Liver (tissue), 9 donors: ENCODE data around the gene PLCG2. TPM values are rescaled to one million over a fixed set of nuclear protein-coding genes. Genes with fewer than 3 reads are reported as not detected.

Source experiments
- DNase-seq: peaks from one replicate; pipeline ENCODE4 v3.0.0-alpha.2; 2017; ENCODE audit warnings: low spot score
- H3K27ac ChIP-seq, 2 donors: one replicate each; pipeline ENCODE4 v1.7.0; 2013; ENCODE audit warnings: inconsistent platforms in 2 of 2, low read length in 2 of 2, control low read depth in 1 of 2, low read depth in 1 of 2, mild to moderate bottlenecking in 1 of 2
- H3K27me3 ChIP-seq, 4 donors: one replicate each; pipeline versions ENCODE4 v1.6.1 to v1.7.0; 2013; ENCODE audit warnings: low read length in 3 of 4, inconsistent platforms in 1 of 4, mild to moderate bottlenecking in 1 of 4, moderate library complexity in 1 of 4; ENCODE audit not compliant: control insufficient read depth in 4 of 4, insufficient read depth in 4 of 4
- H3K36me3 ChIP-seq, 4 donors: one replicate each; pipeline versions ENCODE4 v1.6.1 to v1.7.0; 2013; ENCODE audit warnings: low read length in 3 of 4, mild to moderate bottlenecking in 3 of 4, low read depth in 1 of 4, moderate library complexity in 1 of 4; ENCODE audit not compliant: control insufficient read depth in 4 of 4, insufficient read depth in 3 of 4
- H3K4me1 ChIP-seq, 4 donors: one replicate each; pipeline versions ENCODE4 v1.6.1 to v1.7.0; 2013; ENCODE audit warnings: low read length in 3 of 4, mild to moderate bottlenecking in 3 of 4, moderate library complexity in 1 of 4; ENCODE audit not compliant: control insufficient read depth in 4 of 4, insufficient read depth in 4 of 4
- H3K4me3 ChIP-seq, 3 donors: one replicate each; pipeline versions ENCODE4 v1.6.1 to v1.7.0; 2013; ENCODE audit warnings: low read length in 3 of 3, control low read depth in 1 of 3, low read depth in 1 of 3, mild to moderate bottlenecking in 1 of 3
- H3K9ac ChIP-seq, 2 donors: one replicate each; pipeline ENCODE4 v1.7.0; 2013; ENCODE audit warnings: low read length in 2 of 2, mild to moderate bottlenecking in 2 of 2, moderate library complexity in 2 of 2, control low read depth in 1 of 2, low read depth in 1 of 2
- H3K9me3 ChIP-seq, 4 donors: one replicate each; pipeline versions ENCODE4 v1.6.1 to v1.7.0; 2013; ENCODE audit warnings: low read length in 3 of 4; ENCODE audit not compliant: control insufficient read depth in 4 of 4
- EGR1 ChIP-seq, 2 donors: IDR thresholded peaks; 2 replicates each; pipeline ENCODE4 v1.6.1; 2016 to 2018; ENCODE audit warnings: antibody characterized with exemption in 2 of 2, low read depth in 2 of 2
- FOXA1 ChIP-seq: IDR thresholded peaks from 2 replicates; pipeline ENCODE4 v1.6.1; 2016; ENCODE audit warnings: antibody characterized with exemption
- FOXA2 ChIP-seq: IDR thresholded peaks from 2 replicates; pipeline ENCODE4 v1.6.1; 2016; ENCODE audit warnings: antibody characterized with exemption
- GABPA ChIP-seq, 2 donors: IDR thresholded peaks in 1 of 2; conservative IDR thresholded peaks in 1 of 2; 2 replicates each; pipeline ENCODE4 v1.6.1; 2016; ENCODE audit warnings: antibody characterized with exemption in 2 of 2, mild to moderate bottlenecking in 1 of 2, moderate library complexity in 1 of 2
- HNF4A ChIP-seq, 2 donors: conservative IDR thresholded peaks; 2 replicates each; pipeline ENCODE4 v1.6.1; 2016; ENCODE audit warnings: antibody characterized with exemption in 2 of 2, mild to moderate bottlenecking in 2 of 2
- HNF4G ChIP-seq: IDR thresholded peaks from 2 replicates; pipeline ENCODE4 v1.6.1; 2016; ENCODE audit warnings: antibody characterized with exemption
- JUND ChIP-seq, 2 donors: IDR thresholded peaks; 2 replicates each; pipeline ENCODE4 v1.6.1; 2016; ENCODE audit warnings: antibody characterized with exemption in 2 of 2
- RAD21 ChIP-seq, 2 donors: IDR thresholded peaks; 2 replicates each; pipeline ENCODE4 v1.6.1; 2016; ENCODE audit warnings: antibody characterized with exemption in 2 of 2, mild to moderate bottlenecking in 2 of 2
- RXRA ChIP-seq, 2 donors: IDR thresholded peaks; 2 replicates each; pipeline ENCODE4 v1.6.1; 2017 to 2018; ENCODE audit warnings: antibody characterized with exemption in 2 of 2, mild to moderate bottlenecking in 1 of 2
- SP1 ChIP-seq: IDR thresholded peaks from 2 replicates; pipeline ENCODE4 v1.6.1; 2018; ENCODE audit warnings: antibody characterized with exemption, mild to moderate bottlenecking
- TAF1 ChIP-seq: conservative IDR thresholded peaks from 2 replicates; pipeline ENCODE4 v1.6.1; 2016; ENCODE audit warnings: antibody characterized with exemption, mild to moderate bottlenecking
- YY1 ChIP-seq: IDR thresholded peaks from 2 replicates; pipeline ENCODE4 v1.6.1; 2016; ENCODE audit warnings: antibody characterized with exemption, mild to moderate bottlenecking
- WGBS: extraction: QIAGEN DNeasy Blood & Tissue Kit; methylation state at CpG from one replicate; pipeline ENCODE4 v1.1.7; 2013; 5-methylcytosine and 5-hydroxymethylcytosine counted together
- polyA plus RNA-seq, 2 donors: library from polyadenylated mRNA; stranded (reverse) in 1 of 2; unstranded in 1 of 2; fragments of 200-250 nt in 1 of 2; fragments of >200 nt in 1 of 2; fragmentation: Nextera tagmentation in 1 of 2; extraction: Ambion mirVana in 1 of 2; gene quantifications; one replicate each; pipeline versions ENCODE4 v1.2.1 to v1.2.3, GENCODE V29; 2013 to 2015
- total RNA-seq, 2 donors: library from RNA; depleted of rRNA; stranded (reverse); fragments of >200 nt; gene quantifications; one replicate each; pipeline ENCODE4 v1.2.3, GENCODE V29; 2014
- TF ChIP-seq, protein P1 (sequence below): IDR thresholded peaks from 2 replicates; pipeline ENCODE4 v1.6.1; 2016; ENCODE audit warnings: antibody characterized with exemption
- TF ChIP-seq, protein P2 (sequence below): fragments of 150-350 bp; IDR thresholded peaks from 2 replicates; pipeline ENCODE4 v1.5.1; 2017; ENCODE audit warnings: improper control_type of control experiment, low read depth, low read length; ENCODE audit not compliant: missing input control
- TF ChIP-seq, protein P3 (sequence below): IDR thresholded peaks from 2 replicates; pipeline ENCODE4 v1.6.1; 2016; ENCODE audit warnings: antibody characterized with exemption, mild to moderate bottlenecking
- donor health status: healthy.
- donor health status: healthy.
- donor health status: healthy.
- donor health status: healthy.
- donor health status: healthy.

Gene PLCG2
- total and polyA plus RNA-seq, 4 donors, result 7.1 to 21.6 (median 15.8) TPM

DNA sequence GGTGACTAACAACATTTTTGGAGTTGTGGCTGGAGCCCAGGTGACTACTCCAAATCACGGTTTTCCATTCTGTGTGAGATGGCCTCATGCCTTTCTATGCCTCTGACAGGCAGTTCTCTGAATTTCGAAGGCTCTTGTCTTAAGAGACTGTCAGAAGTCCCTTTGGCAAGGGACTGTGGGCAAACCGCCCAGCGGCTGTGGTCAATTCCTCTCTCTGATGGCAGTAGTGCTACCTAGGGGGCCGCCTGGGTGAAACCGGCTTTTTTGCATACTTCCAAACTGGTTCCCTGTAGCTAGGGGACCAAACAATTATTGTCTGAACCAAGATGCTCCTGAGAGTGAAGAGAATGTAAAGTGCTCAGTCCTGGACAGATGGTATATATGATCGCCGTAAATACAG is 145.9 kb downstream of the PLCG2 start:
- H3K4me3 ChIP-seq, result no peak overlapping the region
- H3K27me3 ChIP-seq, result no peaks in the 10 kb centered on the region
- no peaks in the 10 kb centered on the region for H3K9me3 ChIP-seq
- TF ChIP-seq, protein P1, sequence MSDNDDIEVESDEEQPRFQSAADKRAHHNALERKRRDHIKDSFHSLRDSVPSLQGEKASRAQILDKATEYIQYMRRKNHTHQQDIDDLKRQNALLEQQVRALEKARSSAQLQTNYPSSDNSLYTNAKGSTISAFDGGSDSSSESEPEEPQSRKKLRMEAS, result no peak
- no peak for TF ChIP-seq JUND (IDR thresholded peaks at IDR 0.05)
- TF ChIP-seq RXRA (IDR thresholded peaks at IDR 0.05), result no peak
- TF ChIP-seq EGR1 (IDR thresholded peaks at IDR 0.05; ENCODE audit: low read depth in 2 of 2), result no peak
- TF ChIP-seq FOXA1, result no peak
- TF ChIP-seq GABPA (IDR thresholded peaks at IDR 0.05 in 1 of 2, conservative IDR thresholded peaks at IDR 0.05 in 1 of 2), result no peak
- no peak for TF ChIP-seq RAD21 (IDR thresholded peaks at IDR 0.05)
- TF ChIP-seq FOXA2, result no peak
- no peak for DNase-seq
- H3K4me1 ChIP-seq, result no peaks in the 10 kb centered on the region
- H3K9ac ChIP-seq, result no peak overlapping the region
- no peak overlapping the region for H3K27ac ChIP-seq
- 91% methylated on average over 8 of the region's 8 CpGs for WGBS
- peaks cover 6 to 55% (median 45%) of the 10 kb centered on the region in 4 donors for H3K36me3 ChIP-seq

DNA sequence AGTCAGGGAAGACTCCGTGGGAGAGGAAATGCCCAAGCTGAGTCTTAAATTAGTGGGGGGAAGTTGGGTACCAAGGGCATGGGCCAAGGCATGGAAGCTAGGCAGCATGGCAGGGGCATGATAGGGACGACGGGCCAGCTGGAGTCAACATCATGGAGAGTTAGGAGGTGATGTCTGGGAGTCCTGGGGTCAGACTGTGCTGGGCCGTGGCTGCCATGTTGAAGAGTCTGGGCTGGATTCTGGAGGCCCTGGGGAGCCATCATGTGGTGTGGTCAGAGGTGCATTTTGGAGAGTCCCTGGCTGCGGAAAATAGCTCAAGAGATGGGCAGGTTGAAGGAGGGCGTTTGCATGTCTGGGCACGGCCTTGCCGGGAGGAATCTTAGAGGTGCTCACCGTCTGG is 146.9 kb downstream of the PLCG2 start:
- Histone ChIP-seq H3K9me3 (no peaks in the 10 kb centered on the region), H3K27ac (no peak overlapping the region), H3K4me3 (no peak overlapping the region), H3K4me1 (no peaks in the 10 kb centered on the region), H3K36me3 (peaks cover 5 to 52% (median 45%) of the 10 kb centered on the region in 4 donors), H3K27me3 (no peaks in the 10 kb centered on the region), H3K9ac (no peak overlapping the region)
- 83% methylated on average over 9 of the region's 9 CpGs for WGBS
- DNase-seq, result no peak
- TF ChIP-seq FOXA1, result no peak
- TF ChIP-seq RXRA (IDR thresholded peaks at IDR 0.05), result no peak
- no peak for TF ChIP-seq EGR1 (IDR thresholded peaks at IDR 0.05; ENCODE audit: low read depth in 2 of 2)
- no peak for TF ChIP-seq YY1
- TF ChIP-seq HNF4G, result no peak
- no peak for TF ChIP-seq TAF1
- TF ChIP-seq, protein P2, sequence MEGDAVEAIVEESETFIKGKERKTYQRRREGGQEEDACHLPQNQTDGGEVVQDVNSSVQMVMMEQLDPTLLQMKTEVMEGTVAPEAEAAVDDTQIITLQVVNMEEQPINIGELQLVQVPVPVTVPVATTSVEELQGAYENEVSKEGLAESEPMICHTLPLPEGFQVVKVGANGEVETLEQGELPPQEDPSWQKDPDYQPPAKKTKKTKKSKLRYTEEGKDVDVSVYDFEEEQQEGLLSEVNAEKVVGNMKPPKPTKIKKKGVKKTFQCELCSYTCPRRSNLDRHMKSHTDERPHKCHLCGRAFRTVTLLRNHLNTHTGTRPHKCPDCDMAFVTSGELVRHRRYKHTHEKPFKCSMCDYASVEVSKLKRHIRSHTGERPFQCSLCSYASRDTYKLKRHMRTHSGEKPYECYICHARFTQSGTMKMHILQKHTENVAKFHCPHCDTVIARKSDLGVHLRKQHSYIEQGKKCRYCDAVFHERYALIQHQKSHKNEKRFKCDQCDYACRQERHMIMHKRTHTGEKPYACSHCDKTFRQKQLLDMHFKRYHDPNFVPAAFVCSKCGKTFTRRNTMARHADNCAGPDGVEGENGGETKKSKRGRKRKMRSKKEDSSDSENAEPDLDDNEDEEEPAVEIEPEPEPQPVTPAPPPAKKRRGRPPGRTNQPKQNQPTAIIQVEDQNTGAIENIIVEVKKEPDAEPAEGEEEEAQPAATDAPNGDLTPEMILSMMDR, result no peak
- TF ChIP-seq HNF4A (conservative IDR thresholded peaks at IDR 0.05), result no peak

DNA sequence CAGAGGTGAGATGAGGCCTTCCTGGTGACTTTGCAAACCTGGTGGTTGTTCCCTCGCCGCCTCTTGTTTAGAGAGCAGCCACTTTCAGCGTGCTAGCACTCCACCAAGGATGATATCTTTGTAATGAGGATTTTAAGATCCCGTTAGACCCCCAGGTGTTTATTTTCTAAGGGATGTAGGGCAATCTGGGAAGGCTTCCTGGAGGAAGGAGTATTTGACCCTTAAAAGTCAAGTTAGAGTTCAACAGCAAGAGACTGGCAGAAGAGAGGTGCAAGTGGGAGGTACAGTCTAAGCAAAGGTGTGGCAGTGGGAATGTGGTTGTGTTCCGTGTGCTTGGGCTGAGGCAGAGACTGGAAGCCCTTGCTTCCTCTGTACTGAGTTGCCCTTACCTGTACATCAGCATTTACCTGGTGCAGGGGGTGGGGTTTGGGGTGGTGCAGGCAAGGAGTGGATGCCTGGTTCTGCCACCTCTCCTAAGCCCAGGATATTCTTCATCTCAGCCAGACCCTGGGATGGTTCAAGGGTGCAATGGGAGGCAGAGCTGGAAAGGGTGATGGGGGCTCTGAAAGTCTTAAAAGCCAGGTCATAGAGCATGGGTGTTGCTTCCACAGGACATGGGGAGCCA is 148.6 kb downstream of the PLCG2 start:
- H3K9ac ChIP-seq, result no peak overlapping the region
- peaks cover 5 to 50% (median 48%) of the 10 kb centered on the region in 4 donors for H3K36me3 ChIP-seq
- no peak overlapping the region for H3K4me3 ChIP-seq
- no peaks in the 10 kb centered on the region for H3K27me3 ChIP-seq
- no peaks in the 10 kb centered on the region for H3K4me1 ChIP-seq
- TF ChIP-seq HNF4G (no peak), RXRA (IDR thresholded peaks at IDR 0.05) (no peak), SP1 (no peak), TAF1 (no peak), FOXA1 (no peak)
- TF ChIP-seq, protein P1, result no peak
- TF ChIP-seq, protein P3, sequence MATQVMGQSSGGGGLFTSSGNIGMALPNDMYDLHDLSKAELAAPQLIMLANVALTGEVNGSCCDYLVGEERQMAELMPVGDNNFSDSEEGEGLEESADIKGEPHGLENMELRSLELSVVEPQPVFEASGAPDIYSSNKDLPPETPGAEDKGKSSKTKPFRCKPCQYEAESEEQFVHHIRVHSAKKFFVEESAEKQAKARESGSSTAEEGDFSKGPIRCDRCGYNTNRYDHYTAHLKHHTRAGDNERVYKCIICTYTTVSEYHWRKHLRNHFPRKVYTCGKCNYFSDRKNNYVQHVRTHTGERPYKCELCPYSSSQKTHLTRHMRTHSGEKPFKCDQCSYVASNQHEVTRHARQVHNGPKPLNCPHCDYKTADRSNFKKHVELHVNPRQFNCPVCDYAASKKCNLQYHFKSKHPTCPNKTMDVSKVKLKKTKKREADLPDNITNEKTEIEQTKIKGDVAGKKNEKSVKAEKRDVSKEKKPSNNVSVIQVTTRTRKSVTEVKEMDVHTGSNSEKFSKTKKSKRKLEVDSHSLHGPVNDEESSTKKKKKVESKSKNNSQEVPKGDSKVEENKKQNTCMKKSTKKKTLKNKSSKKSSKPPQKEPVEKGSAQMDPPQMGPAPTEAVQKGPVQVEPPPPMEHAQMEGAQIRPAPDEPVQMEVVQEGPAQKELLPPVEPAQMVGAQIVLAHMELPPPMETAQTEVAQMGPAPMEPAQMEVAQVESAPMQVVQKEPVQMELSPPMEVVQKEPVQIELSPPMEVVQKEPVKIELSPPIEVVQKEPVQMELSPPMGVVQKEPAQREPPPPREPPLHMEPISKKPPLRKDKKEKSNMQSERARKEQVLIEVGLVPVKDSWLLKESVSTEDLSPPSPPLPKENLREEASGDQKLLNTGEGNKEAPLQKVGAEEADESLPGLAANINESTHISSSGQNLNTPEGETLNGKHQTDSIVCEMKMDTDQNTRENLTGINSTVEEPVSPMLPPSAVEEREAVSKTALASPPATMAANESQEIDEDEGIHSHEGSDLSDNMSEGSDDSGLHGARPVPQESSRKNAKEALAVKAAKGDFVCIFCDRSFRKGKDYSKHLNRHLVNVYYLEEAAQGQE, result no peak
- TF ChIP-seq, protein P2, result no peak
- WGBS, result 94% methylated on average over 5 of the region's 5 CpGs
- no peak for DNase-seq
- H3K9me3 ChIP-seq, result no peaks in the 10 kb centered on the region
- H3K27ac ChIP-seq, result no peak overlapping the region
